Adrenal gland (tissue), 5 donors: ENCODE measurements around the gene SMG6.

Experiments
- POLR2A ChIP-seq, 2 donors: fragments of 450-650 bp; IDR thresholded peaks; one replicate each; pipeline ENCODE4 v1.6.1; 2017; ENCODE audit warnings: antibody characterized with exemption in 2 of 2, mild to moderate bottlenecking in 2 of 2, moderate library complexity in 1 of 2
- TF ChIP-seq, protein P1 (sequence below), 6 experiments: fragments of 450-650 bp in 4 of 6; fragments of 200-600 bp in 2 of 6; sonication (generic) in 1 of 6; IDR thresholded peaks; 1 replicate in 5 of 6; 2 replicates in 1 of 6; pipeline versions ENCODE4 v1.5.1 to v1.8.0; 2016 to 2021; ENCODE audit warnings: antibody characterized with exemption in 6 of 6, mild to moderate bottlenecking in 2 of 6, moderate library complexity in 1 of 6
- donor health status: DM: no; HTN: no; CAD: no.

- TF ChIP-seq POLR2A (IDR thresholded peaks at IDR 0.05) = no peak
- TF ChIP-seq, protein P1, sequence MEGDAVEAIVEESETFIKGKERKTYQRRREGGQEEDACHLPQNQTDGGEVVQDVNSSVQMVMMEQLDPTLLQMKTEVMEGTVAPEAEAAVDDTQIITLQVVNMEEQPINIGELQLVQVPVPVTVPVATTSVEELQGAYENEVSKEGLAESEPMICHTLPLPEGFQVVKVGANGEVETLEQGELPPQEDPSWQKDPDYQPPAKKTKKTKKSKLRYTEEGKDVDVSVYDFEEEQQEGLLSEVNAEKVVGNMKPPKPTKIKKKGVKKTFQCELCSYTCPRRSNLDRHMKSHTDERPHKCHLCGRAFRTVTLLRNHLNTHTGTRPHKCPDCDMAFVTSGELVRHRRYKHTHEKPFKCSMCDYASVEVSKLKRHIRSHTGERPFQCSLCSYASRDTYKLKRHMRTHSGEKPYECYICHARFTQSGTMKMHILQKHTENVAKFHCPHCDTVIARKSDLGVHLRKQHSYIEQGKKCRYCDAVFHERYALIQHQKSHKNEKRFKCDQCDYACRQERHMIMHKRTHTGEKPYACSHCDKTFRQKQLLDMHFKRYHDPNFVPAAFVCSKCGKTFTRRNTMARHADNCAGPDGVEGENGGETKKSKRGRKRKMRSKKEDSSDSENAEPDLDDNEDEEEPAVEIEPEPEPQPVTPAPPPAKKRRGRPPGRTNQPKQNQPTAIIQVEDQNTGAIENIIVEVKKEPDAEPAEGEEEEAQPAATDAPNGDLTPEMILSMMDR (IDR thresholded peaks at IDR 0.05) = no peak
These were observed 129.6 kb downstream of the SMG6 start for GRCh38 chr17:2174014-2174413.
